NCI-H1417 treated with DMSO at 0.1 percent for 48 hours (cell line): ENCODE data around the gene KRTAP5-1.

Experiments
- DNase-seq: peaks from one replicate; lab custom pipeline; 2025; lab: John Stamatoyannopoulos, UW

The KRTAP5-1 gene

DNA sequence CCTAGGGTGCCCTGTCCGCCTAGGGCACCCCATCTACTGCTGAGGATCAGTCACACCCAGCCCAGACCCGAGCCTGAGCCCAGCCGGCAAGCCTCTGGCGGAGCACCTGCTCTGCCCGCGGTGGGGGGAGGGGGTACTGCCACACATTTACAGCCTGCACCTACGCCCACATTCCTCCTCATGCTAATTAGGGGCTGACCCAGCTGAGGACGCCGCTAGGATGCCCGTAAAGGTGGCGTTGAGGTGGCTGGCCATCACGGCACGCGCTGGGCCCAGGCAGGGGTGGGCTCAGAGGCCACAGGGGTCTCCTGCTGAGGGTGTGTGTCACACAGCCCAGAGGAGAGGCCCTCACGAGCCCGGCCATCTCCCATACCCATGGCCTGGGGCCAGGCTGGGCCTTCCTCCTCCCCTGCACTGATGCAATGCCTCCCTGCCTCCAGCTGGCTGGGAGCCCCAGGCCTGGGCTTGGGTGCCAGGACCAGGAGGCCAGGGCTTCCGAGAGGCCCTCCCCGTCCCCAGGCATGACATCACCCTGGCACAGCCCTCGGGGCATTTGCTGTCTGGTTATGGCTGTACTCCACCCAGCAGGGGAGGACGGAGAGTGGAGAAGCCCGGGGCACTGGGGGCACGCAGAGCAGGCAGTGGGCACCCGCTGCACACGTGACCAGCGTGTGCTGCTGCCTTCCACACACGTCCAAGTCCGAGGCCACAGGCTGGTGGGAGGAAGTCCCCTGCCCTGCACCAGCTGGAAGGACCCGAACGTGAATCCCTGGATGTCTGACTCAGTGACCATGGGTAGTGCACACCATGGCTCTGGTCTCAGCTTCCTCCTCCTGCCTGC is 25.8 kb downstream of the KRTAP5-1 start:
- no peak for DNase-seq

DNA sequence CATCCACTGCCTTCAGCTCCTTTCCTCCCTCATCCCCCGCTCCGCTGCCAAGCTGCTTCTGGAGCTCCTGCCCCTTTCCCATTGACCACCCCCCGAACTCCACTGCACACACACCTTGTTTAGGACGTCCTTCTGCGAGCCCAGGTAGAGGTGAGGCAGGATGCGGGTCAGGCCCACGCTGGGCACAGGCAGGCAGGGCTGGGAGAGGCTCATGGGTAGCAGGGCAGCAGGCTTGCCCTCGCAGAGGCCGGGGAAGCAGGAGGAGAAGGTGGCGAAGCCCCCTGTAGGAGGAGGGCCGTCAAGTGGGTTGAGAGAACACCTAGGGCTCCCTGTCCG is 26.3 kb downstream of the KRTAP5-1 start:
- no peak for DNase-seq

DNA sequence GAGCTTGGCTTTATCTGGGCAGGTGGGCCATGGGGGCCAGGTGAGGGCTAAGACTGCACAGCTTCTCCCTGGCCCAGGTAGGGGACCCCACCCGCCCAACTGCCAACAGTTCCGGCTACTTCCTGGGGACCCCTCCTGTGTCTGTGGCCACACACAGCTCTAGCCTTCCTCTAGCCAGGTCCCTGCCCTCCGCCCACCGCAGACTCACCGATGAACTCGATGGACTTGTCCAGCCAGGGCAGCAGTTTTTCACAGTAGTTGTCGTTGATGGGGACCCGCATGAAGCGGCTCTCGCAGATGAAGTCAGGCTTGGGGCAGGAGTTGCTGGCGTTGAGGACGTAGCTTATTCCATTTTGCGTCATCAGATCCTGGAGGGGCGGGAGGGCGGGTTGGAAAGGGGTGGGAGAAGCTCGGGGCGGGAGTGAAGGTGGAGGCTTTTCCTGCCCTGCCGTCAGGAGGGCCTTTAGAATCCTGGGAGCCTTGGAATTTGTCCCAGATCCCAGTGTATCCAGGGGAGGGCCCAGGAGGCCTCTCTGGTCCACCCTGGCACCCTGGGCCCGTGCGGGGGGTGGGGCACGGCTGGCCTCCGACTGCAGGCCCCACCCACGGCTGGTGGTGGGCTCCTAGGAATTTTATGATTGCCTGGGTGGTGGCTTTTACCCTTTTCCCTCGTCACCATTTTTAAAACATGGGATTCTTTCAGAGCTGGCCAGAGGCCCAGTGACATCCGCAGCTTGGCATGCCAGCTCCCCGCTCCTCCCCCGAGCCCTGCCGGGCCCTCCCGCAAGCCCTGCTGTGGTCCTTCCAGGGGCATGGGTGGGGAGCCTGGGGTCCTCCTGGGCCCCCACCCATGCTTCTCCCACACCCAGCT is 26.9 kb downstream of the KRTAP5-1 start:
- no peak for DNase-seq

DNA sequence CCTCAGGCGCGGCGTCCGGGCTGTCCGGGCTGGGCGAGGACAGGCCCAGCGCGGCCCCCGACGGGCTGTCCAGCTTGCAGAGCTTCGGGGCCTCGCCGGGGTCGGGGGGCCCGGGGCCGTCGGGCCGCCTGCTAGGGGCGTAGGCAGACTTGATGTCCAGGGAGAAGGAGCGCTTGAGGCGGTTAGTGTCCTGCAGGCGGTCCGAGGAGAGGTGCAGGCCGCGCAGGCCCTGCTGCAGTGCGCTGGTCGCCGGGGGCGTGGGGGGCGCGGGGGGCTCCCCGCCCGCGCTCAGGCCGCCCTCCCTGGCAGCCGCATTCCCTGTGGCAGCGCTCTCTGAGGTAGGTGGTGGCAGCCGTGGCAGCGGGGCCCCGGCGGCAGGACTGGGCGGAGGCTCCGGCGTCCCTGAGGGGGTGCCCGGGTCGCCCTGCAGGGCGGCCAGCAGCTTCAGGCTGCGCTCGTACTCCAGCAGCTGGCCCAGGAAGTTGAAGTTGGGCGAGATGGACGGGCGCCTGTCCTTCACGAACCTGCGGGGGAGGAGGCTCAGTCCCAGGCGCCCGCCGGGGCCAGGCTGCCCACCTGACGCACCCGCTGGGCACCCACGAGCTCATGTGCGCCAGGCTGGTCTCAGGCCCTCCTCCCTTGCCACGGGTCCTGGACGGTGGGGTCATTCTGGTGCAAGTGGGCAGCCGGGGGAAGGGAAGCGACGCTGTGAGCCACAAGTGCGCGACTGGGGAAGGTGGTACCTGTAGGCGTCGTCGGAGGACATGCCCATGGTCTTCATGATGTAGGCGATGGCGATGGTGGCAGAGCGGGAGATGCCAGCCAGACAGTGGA is 27.8 kb downstream of the KRTAP5-1 start:
- DNase-seq = no peak

DNA sequence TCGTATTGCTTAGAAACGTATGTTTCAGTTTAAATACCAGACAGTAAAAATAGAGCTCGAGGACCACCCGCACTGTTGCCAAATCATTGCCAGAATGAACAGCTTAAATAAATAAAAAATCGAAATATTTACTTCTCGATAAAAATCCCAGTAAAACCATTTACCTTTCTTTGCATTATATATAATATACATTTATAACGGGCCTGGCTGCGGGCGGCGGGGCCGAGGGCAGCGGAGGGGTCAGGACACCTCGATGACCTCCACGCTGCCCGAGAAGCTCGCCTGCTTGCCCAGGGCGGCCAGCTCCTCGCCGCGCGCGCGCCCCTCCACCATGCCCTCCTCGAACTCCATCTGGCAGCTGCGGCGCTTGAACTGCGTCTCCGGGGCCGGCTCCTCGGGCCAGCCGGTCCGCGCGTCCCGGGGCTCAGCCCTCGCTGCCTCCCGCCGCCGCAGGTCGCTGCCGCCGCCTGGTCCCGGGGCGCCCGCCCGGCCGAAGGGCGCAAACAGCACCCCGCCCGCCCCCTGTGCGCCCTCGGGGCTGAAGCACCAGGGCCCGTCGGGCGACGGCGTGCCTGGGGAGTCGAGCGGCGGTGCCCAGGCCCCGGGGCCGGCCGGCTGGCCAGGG is 28.7 kb downstream of the KRTAP5-1 start:
- DNase-seq = no peak

DNA sequence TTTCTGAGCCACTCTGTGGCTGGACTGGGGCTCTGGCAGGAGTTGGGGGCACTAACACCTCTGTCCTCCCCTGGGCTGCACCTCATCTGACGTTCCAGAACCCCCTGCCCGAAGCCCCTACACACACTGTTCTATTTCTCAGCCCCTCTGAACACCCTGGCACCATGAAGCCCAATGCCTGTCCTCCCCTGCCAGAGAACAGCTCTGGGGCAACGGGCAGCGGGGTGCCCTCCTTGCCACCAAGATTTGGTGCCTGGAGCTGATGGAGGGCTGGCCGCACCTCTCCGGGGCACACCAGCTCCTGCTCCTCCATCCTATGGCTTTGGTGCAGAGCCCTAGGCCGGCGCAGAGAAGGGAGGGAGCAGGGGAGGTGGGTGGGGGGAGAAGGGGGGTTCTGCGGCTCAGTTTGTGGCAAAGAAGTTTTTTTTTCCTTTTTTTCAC is 29.4 kb downstream of the KRTAP5-1 start:
- DNase-seq = no peak

DNA sequence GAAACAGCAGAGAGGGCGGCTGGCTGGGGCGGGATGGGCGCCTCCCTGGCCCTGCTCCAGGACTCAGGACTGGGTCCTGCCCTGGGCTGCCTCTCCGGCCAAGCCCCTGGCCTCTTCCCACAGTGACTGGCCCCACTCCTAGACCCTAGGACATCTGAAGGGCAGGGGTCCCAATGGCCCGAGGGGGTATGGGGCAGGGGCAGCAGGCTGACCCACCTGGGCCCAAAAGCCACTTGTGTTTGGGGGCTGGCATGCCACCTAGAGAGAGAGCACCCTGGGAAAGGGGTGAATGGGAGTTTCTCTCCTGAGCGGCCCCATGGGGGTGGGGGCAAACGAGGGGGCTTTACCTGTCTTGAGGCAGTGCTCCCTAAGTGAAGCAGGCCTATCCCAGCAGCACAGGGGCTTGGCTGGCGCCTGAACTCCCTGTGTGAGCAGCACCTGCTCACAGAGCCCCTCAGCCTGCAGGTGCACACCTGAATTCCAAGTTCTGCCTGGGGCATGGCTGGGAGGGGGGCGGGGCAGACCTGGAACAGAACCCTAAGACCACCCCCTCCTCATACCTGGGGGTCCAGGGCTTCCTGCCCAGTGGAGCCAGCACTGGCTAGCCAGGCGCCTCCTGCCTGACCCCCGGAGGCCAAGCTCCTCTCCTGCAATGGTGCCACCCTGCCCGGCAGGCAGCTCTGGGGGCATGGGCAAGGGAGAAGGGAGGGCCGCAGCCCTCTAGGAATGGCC is 29.9 kb downstream of the KRTAP5-1 start:
- DNase-seq = no peak

DNA sequence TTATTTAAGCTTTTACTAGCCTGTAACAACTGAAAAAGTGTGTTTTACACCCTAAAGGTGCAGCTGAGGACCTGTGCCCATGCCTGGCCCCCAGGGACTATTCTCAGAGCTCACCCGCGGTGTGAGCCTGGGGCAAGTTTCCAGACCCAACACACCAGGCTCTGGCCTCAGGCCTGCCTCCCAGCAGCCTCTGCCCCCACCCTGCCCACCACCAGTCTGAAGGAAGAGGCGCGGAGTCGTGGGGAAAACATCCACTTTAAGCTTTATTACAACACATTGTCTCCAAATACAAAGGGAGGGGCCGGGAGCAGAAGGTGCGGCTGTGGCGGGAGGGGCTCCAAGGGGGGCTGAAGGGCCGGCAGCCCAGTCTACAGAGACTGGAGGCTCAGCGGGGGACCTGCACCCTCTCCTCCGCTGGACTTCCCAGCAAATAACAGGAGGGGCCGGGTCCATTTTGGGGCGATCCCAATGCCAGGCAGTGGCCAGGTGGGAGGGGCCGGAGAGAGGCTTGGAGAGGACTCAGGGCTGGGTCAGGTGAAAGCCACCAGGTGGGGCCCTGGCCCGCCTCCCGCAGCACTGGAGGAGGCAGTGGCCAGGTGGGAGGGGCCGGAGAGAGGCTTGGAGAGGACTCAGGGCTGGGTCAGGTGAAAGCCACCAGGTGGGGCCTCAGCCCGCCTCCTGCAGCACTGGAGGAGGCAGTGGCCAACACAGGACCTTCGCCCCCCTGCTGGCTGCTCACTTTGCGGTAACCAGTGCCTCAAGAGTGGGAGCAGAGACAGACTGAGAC is 31.1 kb downstream of the KRTAP5-1 start:
- no peak for DNase-seq

DNA sequence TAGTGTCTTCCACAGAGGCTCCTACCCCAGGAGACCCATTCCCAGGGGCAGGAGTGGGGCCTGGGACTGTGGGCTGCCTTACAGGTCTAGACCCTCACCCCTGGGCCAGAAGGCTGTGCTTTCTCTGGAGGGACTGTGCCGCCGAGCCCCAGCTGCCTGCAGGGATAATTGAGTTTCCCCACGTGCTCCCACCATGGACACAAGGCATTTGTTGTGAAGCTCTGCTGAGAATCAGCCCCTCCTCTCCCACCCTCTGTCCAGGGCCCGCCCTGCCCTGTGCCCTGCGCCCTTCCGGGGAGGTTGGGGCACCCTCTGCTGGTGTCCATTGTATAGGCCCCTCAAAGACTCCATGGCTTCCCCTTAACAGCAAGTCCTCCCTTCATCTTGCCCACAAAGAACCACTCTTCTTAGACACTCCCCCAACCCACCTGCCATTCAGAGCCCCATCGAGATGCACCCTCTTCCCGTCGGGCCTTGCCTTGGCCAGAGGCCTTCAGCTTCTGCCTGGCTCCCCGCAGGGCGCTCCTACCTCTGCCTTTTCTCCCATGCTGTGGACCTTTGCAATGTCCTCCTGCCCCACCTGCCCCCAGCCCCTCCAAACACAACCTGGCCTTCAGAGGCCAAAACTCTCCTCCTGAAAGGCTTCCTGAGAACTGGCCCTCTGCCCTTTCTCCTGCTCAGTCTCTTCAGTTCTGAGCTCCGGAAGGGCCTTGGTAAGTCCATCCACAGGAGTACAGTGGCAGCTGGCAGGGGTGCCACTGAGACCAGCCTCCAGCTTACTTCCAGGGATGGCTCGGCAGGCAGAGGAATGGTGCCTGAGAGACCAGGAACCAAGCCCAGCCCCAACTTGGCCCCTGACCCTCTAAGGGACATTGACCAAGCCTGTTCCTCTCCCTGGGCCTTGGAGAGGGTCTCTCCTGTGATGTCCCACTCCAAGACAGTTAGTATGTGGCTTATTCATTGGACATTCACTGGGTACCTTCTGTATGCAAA is 35.4 kb downstream of the KRTAP5-1 start:
- DNase-seq = no peak

DNA sequence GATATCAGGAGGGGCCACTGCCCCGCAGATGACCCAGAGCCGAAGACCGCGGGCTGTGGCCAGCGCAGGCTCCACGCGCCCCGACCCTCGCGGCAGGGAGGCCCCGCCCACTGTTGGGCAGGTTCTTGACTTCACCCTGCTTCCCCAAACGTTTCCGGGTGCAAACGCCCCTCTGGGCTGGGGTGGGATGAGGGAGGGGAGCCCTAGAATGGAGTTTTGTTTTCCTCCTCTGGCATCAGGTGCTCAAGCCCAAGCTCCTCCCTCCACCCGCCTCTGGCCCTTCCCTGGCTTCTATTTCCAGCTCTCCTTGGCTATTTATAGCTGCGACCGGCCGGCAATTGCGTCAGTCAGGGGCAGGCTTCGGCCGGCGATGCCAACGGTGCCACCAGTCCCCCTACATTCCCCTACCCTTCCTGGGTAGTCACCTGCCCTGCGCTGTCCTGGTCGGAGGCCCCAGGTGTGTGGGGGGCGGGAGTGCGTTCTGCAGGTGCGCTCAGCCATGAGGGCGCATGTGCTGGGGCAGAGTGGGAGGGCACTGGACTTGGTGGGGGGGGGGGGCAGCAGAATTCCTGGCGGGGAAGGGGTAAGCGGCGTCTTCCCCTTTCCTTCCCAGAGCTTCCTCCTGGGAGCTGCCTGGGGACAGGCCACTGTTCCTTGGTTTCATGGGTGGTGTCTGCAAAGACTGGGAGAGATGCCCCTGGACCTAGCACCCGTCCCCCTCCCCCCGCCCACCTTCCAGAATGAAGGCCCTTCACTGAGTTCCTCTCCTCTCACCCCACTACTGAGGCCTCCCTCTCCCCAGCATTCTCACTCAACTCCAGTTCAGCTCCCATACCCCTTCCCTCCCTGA is 36.6 kb downstream of the KRTAP5-1 start:
- DNase-seq = no peak

DNA sequence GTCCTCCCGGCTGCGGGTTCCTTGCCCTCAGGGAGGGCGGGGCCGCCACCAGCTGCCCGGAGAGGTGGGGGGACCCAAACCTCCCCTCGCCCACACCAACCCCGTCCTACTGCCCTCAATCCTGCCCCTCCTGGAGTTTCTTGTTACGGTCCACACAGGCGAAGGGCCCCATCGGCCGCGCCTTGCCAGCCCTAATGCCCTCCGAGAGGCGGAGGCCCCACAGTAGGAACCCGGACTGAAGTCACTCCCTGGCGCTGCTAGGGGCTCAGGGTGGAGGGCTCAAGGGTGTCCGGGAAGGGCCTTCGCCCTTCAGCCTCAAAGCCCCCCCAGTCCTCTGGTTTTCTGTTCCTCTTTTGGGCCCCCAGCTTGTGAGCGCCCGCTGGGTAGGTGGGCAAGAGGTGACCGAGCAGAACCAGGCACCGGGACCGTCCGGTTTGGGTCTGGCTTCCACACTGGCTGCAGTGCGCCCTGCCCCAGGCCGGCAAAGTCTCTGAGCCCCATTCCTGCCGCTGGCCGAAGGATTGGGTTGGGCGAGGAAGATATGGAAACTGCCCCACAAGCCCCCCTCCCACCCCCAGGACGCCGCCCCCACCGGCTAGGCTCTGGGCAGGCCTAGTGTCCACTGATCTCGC is 37.5 kb downstream of the KRTAP5-1 start:
- DNase-seq = no peak

DNA sequence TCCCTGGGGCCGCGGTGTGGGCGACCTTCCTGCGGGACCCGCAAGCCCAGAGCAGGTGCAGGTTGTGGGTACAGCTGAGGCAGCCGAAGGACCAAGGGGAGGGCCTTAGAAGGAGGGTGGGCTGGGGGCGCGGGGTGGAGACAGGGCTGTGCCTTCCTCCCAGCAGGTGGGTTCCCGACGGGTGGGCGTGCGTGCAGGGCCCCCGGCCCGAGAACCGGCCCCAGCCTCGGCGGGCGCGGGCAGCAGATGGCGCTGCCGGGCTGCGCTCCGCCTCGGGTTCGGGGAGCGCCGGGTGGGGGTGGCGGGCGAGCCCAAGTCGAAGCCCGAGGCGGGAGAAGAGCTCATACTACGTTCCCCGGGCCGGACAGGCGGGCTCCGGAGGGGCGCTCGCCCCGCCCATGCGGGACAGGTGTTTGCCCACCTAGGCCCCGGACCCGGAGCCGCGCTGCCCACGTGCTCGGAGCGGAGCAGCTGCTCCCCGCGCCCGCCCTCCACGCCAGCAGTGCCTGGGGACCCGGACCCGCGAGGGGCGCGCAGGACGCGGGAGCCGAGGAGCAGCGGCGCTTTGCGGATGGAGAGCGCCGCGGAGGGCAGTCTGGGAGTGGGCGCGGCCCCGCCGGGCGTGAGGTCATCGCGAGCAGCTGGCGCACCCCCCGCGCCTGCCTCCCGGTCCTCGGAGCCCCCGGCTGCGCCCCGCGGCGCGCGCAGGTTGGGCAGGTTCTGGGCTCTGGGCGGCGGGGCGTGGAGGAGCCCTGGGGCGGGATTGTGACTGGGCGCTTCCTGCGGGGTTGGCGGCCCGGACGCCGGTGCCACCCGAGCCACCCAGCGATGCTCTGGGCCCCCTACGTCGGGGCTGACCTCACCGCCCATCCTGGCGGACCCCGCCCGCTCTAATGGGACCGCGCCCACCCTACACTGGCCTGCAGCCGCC is 38.3 kb downstream of the KRTAP5-1 start:
- DNase-seq = no peak

DNA sequence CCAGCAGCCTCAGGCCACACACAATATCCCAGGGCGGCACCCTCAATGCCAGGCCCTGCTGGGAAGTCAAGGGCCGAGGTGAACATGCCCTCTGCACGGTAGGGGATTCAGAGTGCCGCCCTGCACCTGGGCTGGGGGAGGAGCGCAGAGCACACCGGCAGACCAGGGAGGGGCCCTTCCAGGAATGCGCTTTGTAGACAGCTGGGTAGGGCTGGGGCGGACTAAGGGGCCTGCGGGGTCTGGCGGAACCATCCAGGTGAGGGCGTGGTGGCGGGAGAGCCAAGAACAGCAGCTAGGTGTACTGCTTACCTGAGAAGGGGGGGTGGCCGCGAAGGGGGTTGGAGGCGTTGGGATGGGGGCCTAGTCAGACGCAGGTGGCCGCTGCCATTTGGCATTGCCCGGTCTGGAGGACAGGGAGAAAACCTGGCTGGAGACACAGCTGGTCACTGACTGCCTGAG is 39.0 kb downstream of the KRTAP5-1 start:
- DNase-seq = no peak

DNA sequence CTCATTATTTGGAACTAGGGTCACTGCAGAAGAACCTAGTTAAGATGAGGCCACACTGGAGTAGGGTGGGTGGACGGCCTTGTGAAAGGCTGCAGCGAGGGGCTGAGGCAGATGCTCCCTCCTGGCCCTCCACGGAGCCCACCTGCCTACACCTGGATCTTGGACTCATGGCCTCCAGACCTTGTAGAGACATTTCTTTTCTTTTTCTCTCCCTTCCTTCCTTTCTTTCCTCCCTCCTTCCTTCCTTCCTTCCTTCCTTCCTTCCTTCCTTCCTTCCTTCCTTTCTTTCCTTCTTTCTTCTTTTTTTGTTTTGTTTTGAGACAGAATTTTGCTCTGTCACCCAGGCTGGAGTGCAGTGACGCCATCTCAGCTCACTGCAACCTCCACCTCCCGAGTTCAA is 39.7 kb downstream of the KRTAP5-1 start:
- no peak for DNase-seq

DNA sequence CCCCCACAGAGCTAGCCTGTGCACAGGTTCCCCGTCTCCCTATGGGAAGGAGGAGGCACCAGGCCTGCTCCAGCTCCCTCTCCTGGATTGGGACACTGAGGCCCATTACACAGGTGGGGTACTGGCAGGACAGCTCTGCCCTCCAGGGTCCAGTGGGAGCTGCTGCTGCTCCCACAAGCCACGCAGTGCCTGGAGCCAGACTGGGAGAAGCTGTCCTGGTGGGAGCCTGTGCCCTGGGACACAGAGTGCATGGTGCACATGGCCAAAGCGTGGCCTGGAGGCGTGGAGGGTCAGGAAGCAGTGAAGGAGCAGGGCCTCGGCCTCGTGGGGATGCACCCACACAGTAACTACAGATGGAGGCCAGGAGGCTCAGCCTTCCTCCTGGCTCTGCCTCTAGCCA is 40.5 kb downstream of the KRTAP5-1 start:
- no peak for DNase-seq

DNA sequence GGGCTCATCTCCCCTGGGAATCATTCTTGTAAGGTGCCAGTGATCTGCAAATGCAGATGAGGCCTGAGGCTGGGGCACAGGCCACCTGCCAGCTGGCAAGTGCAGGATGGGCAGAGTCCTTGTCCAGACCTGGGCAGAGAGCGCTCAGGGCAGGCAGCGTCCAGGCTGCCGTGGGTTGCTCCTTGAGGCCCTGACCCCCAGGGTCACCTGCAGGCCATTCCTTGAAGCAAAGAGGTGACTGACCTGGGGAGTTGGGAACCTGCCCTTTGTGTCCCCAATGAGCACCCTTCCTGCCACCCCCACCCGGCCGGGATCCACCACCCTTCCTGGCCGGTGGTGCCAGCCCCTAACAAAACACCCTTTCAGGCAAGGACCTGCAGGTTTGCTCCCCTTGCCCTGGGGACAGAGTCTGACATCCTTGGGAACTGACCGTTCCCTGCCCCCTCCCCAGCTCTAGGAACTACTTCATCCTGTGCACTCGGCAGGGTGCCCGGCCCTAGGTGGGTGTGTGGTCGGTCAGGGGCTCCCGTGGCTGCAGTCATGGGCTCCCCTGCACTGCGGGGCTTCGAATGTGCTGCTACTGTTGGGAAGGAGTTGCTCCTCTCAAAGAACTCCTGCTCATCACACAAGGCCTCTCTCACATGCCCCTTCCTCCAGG is 41.3 kb downstream of the KRTAP5-1 start:
- DNase-seq = no peak
